ENCODE data around the gene CNPY4. TPM values are rescaled to one million over a fixed set of nuclear protein-coding genes. Genes with fewer than 3 reads are reported as not detected.
A peak's percentile ranks its signal among the peaks of the same experiment; 100 is the strongest.
"Not testable (repeated sequence)": the region's sequence is repeated elsewhere in the genome, so short reads cannot be mapped to it uniquely, and the experiment has no call there.

CNPY4 gene
- polyA plus RNA-seq, 10 donors: 28.1 to 53.4 (median 38.3) TPM

- DNase-seq: not testable (repeated sequence)
Measured at GRCh38 chr7:100146350-100146749, 26.9 kb downstream of the CNPY4 start.

DNA sequence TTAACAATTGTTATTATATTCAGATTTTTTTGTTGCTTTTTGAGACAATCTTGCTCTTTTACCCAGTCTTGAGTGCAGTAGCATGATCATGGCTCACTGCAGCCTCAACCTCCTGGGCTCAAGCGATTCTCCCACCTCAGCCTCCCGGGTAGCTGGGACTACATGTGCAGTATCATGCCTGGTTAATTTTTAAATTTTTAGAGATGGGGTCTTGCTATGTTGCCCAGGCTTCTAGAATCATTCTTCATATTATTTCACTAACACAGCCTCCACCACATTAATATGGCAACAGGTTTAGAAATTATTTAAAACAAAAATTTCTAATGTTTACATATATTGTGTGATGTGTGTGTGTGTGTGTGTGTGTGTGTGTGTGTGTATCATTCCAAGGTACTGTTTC lies 27.8 kb downstream of the CNPY4 start:
- DNase-seq: no peak

- DNase-seq: no peak
Measured at GRCh38 chr7:100148225-100148558, 28.8 kb downstream of the CNPY4 start.

- DNase-seq: peak; percentile 99 to 100 (median 99)
Measured at GRCh38 chr7:100148559-100149328, 29.3 kb downstream of the CNPY4 start, which contains the start of gene LAMTOR4. Gene LAMTOR4 (plus strand): TSS chr7:100148918. CDS start chr7:100148973, 55 bp downstream.

DNA sequence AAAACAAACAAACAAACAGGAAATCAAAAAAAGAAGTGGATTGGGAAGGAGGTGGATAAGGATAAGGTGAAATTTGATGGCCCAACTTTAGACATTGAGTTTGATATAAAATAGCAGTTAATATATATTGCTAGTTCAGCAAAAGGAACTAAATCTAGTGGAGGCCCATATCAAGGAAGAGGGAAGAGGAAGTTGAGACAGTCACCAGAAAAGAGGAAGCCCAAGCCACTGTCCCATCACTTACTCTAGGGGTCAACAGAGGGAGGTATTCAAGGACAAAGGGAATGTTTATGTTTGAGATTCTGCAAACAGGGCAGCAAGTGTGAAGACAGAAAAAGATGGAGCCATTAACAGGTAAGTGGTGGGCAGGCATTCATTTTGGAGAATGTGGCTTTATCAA lies 33.0 kb downstream of the CNPY4 start:
- DNase-seq: no peak

DNA sequence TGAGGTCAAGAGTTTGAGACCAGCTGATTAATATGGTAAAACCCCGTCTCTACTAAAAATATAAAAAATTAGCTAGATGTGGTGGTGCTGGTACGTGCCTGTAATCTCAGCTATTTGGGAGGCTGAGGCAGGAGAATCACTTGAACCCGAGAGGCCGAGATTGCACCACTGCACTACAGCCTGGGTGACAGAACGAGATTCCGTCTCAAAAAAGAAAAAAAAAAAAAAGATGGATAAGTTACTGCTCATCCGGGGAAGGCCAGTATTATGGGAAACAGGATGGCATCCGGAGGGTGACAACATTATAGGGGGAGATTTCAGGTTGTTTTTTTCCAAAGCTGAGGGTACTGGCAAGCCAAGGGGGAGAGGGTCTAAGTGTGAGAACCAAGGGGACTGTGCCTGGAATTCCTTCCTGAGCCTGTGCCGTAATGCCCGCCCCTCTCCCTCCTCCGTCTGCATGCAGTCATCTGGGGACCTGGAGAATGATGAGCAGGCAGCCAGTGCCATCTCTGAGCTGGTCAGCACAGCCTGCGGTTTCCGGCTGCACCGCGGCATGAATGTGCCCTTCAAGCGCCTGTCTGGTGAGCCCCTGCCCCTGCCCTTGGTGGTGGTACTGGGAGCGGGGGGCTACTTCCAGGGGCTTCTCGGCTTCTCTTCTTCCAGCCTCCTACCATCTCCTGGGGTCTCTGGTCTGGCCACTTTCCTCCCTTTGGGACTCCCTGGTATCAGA lies 33.7 kb downstream of the CNPY4 start:
- DNase-seq: no peak

GRCh38 chr7:100153708-100154535 lies 34.5 kb downstream of the CNPY4 start:
- no peak for DNase-seq

DNA sequence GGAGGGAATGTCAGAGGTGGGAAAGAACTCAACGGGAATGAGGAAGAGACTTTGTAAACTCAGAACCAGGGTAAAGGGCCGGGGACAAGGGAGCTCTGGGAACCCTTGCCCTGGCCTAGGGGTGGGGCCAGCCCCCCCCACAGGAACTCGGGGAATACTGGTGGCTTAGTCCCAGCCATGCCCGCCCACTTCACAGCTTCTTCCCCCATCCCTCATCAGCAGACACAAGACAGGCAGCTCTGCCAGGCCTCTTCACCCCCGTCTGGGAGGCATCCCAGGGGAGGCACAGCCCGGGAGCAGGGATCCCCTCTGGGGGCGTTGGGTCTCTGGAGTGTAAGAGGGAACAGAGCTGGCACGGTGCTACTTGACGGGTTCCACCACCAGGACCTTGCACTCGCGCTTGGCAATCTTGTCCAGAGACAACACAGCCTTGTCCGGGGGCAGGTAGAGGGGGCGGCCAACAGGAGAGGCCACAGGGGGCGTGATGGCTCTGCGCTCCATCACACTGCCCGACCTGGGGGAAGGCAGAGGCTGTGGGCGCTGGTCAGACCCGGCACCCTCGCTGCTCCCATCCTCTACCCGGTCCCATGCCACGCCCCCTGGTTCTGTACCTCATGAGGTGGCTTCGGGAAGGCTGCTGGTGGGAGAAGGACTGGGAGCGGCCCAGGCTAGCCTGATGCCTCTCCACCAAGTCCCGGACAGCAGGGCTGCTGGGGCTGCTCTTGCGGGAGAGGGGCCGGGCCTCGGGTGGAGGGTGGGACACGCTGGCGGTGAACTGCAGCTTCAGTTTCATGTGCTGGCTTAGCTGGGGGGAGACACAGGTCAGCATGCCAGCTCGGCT lies 35.4 kb downstream of the CNPY4 start:
- DNase-seq: no peak

GRCh38 chr7:100155553-100156317 lies 36.3 kb downstream of the CNPY4 start:
- DNase-seq: no peak

DNA sequence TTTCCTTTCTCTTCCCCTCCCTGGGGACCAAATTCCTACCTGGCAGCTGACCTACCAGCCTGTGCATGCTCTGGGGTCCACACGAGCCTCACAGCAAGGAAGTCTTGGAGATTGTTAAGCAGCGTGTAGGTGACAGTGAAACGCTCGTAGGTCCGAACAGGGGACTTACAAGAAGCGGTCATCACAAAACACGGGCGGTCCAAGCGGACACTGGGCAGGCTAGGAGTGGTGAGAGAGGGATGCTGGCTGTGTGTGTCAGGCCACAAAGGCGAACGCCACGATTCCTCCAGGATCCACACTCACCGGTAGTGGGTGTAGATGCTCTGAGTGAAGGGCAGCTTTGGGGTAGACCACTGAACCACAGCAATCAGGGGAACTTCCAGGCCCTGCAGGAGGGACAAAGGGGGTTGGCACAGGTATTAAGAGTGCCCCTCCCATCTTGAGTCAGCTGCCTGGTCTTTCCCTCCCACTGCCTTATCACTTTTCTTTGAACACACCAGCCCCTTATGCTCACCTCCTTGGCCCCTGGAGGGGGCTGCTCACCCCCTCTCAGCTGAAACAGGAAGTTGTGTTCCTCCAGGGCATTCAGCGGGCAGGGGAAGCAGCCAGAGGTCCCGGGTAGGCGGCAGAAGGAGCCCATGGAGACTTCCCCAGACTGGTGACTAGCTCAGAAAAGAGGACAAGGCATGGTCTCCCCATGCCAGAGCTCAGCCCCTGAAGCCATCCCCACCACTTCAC lies 37.1 kb downstream of the CNPY4 start:
- DNase-seq: no peak

GRCh38 chr7:100157069-100157333 lies 37.6 kb downstream of the CNPY4 start:
- no peak for DNase-seq

DNA sequence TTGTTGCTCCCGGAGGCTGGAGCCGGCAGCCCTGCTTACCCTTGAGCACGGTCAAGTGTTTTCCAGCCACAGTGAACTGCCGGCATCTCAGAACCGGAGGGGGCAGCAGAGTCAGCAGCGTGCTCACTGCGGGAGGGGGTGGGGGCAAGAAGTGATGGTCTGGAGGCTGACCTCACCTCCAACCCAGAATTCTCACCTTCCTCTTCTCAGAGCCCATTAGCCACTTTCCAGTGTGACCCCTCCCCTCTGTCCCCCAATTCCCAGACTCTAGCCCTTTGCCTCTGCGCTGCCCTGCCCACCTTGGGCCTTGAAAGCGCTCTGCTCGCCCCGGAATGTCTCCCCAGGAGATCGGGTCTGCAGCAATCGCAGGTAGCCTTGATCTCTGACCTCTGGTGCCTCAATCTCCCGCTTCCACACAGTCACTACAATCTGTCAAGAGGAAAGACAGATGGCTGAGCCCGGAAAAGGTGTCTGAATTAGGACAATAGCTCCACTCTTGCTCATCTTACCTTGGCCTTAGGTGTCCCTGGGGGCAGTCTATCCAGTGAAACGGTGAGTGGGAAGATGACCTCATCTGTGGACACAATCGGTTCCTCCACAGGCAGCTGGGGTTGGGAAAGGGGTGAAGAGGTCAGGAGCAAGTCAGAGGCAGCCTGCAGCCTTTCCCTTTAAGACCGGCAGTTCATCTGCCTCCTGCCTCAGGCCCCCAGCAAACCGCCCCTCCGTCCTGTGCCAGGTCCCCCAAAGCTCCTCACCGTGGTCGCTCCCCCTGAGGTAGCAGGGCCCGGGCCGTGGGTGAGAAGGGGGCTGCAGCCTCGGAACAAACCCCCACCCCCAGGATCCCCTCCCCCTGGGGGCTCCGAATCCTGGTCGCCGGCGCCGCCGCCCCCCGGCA lies 38.1 kb downstream of the CNPY4 start:
- no peak for DNase-seq

- peak; percentile 82 to 96 (median 92) for DNase-seq
Measured at GRCh38 chr7:100158229-100159098, 39.0 kb downstream of the CNPY4 start, which contains the start of gene TRAPPC14. Gene TRAPPC14 (minus strand): TSS chr7:100158723. CDS start chr7:100158499, 224 bp downstream.

- no peak for DNase-seq
Measured at GRCh38 chr7:100159099-100159623, 39.7 kb downstream of the CNPY4 start.

GRCh38 chr7:100160067-100160466 lies 40.6 kb downstream of the CNPY4 start:
- DNase-seq: no peak

DNA sequence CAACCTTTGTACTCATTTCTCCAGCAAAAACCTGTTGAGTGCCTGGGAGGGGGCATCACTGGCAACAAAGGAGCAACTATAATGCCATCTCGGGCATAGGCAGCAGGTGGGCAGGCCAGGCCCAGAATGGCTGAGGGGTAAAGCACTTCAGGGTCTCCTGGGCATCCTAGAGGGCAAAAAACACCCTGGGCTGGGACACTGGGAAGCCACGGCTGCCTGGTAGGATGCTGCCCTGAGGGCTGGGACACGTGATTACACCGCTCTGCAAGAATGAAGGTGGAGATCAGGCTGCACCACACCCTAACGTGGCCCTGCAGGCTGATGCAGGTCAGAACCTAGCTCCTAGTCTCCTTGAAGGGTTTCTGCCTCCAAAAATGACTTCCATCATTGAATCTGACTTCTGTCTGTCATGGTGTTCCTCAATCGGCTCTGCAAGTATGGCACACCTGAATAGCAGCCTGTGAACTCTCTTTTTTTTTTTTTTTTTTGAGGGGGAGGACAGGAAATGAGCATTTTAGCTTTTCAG lies 43.6 kb downstream of the CNPY4 start:
- DNase-seq: no peak

DNA sequence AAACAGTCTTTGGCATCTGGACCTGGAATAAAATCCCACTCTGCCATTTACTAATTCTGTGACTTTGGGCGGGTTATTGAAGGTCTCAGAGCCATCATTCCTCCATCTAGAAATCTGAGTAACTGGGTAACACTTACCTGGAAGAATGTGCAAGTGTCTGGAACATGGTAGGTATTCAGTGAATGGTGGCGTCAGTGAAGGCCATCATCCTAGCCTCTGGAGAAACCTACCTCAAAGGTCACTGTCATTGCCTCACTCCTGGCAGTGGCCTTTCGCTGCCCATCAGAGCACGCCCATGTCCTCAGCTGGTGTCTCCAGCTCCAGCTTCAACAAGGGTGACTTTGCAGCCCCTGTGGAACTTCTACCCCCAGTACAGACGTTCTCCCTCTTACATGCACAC lies 44.4 kb downstream of the CNPY4 start:
- DNase-seq: no peak
